ENCODE results near the gene CDS2.
"Not testable (repeated sequence)": the region's sequence is repeated elsewhere in the genome, so short reads cannot be mapped to it uniquely, and the experiment has no call there.

Gene CDS2

DNA sequence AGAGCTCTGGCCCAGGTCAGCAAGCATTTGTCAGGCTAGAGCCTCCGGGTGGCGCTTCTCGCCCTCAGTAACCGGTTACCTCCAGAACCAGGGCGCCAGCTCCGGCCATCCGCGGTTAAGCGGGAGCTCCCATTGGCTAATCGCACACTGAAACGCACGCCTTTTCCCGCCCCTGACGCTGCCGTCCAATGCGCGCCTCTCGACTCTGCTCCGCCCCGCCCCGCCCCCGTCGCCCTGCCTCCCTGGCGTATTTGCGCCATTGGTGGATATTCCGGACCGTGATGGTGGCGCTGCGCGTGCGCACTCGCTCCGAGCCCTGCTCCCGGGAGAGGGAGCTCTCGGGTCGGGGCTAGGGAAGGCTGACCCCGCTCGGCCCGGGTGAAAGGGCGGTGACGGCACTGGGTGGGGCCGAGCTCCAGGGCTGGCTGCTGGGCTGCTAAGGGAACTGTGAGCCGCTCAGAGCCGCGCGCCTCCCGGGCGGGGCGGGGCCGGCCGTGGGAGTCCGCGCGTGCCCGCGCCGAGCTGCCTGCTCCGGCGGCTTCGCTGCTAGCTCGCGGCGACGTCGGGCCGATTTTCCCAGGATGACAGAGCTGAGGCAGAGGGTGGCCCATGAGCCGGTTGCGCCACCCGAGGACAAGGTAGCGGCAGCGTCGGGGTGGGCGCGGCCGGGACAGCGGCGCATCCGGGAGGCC lies at the start of gene CDS2:
CDS2 (plus strand) TSS at position 497 of the 692 bp plus-strand sequence; CDS start at position 582, 85 bp downstream.
- DNase-seq (ENCODE audit: low read depth, low spot score) = peak; percentile 91
- H3K27ac ChIP-seq = peak within 1 kb of the TSS; percentile 68

DNA sequence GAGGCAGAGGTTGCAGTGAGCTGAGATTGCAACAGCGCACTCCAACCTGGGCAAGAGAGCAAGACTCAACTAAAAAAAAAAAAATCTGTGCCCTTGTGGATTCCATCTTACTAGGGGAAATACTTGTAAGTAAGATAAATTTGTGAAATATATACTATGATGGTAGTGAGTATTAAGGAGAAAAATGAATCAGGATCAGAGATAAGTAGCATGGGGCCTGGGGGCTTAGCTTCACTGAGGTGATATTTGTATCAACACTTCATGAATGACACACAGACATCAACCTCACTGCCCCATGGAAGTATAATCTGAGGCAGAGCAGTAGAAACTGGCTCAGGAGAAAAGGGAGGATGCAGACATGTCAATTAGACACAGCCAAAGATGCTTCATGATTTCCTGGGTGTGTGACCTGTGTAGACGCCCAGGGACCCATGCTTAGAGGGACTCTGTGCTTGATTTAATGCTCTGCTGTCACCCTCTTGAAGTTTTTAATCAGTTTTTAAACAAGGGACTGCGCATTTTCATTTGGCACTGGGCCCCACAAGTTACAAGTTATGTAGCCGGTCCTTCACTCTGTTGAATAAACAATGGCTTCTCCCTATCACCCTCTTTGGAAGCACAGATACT lies 48.9 kb upstream of the CDS2 start:
- DNase-seq (ENCODE audit: low read depth, low spot score) = no peak
- no peak overlapping the region for H3K27ac ChIP-seq

DNA sequence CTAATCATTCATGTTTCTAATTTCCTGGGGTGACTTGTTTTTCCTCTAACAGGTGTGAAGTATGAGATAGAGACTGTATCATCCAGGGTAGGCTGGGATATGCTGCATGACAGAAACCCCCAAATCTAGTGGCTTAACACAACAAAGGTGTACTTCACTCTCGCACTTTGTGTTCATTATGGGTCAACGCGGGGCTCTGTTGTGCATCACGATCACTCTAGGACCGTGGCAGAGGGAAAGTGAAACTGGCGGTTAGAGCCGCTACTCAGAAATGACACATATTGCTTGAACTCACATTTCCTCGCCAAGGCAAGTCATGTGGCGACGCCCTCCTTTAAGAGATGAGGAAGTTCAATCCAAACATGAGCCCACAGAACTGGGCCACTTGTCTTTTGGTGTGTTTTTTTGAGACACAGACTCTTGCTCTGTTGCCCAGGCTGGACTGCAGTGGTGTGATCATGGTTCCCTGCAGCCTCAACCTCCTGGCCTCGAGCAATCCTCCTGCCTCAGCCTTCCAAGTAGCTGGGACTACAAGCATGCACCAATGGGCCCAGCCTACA lies 48.3 kb upstream of the CDS2 start:
- peak; percentile 41 for DNase-seq (ENCODE audit: low read depth, low spot score)
- H3K27ac ChIP-seq = no peak overlapping the region

DNA sequence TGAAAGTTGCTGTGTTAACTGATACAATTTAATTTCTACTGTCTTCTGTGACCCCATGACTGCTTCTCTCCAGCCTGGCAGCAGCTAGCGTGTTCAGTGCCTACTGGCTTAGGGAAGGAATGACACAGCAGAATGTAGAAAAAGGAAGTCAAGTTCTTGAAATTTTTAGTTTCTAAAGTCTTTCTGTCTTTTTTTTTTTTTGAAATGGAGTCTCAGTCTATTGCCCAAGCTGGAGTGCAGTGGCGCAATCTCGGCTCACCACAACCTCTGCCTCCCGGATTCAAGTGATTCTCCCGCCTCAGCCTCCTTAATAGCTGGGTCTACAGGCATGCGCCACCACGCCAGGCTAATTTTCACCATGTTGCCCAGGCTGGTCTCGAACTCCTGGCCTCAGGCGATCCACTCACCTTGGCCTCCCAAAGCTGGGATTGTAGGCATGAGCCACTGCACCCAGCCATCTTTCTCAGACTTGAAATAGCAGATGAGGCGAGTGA lies 46.4 kb upstream of the CDS2 start:
- no peak overlapping the region for H3K27ac ChIP-seq
- no peak for DNase-seq (ENCODE audit: low read depth, low spot score)

DNA sequence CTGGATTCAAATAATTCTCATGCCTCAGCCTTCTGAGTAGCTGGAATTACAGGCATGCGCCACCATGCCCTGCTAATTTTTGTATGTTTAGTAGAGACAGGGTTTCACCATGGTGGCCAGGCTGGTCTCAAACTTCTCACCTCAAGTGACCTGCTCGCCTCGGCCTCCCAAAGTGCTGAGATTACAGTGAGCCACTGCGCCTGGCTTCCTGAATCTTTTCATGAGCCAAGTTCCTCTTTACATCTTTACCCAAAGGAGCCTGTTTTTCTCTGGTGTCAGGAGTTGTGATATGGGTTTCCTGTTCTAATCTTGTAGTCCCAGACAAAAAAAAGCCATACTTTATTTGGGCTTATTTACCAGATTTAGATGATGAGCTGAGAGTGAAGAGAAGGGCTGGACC lies 41.4 kb upstream of the CDS2 start:
- DNase-seq (ENCODE audit: low read depth, low spot score) = no peak
- H3K27ac ChIP-seq = no peak overlapping the region

DNA sequence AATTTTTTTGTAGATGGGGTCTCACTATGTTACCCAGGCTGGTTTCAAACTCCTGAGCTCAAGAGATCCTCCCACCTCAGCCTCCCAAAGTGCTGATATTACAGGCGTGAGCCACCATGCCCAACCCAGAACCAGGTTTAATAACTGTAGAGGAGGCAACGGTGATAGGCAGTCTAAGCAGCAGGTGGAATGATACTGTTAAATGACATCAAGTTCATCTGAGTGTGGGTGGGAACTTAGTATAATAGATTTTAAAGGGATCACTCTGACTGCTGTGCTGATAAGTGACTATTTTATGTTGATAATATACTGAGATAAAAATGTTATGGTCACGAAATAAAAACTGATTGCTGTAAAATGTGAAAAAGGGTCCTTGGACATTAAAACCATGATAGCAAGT lies 38.1 kb upstream of the CDS2 start:
- no peak for DNase-seq (ENCODE audit: low read depth, low spot score)
- no peak overlapping the region for H3K27ac ChIP-seq

DNA sequence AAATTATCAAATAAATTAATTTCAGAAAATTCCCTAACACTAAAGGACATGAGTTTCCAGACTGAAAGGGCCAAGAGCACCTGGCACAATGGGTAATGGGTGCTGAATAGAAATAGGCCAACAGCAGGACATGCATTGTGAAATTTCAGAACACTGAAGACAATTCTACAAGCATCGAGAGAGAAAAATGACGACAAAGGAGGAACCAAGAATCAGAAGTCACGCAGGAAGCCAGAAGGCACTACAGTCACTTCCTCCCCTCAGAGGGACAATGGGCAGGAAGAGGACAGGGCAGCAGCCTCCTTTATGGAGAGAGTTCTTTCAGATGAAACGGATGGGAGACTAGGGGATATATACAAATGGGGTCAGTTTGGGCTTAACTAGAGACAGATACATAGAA lies 36.6 kb upstream of the CDS2 start:
- DNase-seq (ENCODE audit: low read depth, low spot score) = no peak
- H3K27ac ChIP-seq = no peak overlapping the region

DNA sequence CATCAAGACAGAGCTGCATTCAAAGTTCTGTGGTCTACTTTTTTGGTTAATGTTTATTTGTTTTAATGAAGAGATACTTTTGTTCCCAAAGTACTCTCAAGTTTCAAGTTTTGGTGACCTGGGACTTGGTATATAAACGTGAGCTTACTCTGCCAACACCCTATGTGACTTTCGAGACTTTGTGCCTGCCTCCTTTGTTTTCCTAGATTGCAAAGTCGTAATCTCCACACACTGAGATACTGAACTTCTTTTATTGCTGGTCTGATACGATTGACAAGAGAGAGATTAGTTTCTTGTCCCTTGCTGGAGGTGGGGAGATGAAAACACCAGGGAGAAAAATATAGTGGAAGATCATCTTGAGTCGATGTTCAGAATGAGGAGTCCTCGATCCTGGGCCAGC lies 34.9 kb upstream of the CDS2 start:
- DNase-seq (ENCODE audit: low read depth, low spot score) = no peak
- no peak overlapping the region for H3K27ac ChIP-seq

DNA sequence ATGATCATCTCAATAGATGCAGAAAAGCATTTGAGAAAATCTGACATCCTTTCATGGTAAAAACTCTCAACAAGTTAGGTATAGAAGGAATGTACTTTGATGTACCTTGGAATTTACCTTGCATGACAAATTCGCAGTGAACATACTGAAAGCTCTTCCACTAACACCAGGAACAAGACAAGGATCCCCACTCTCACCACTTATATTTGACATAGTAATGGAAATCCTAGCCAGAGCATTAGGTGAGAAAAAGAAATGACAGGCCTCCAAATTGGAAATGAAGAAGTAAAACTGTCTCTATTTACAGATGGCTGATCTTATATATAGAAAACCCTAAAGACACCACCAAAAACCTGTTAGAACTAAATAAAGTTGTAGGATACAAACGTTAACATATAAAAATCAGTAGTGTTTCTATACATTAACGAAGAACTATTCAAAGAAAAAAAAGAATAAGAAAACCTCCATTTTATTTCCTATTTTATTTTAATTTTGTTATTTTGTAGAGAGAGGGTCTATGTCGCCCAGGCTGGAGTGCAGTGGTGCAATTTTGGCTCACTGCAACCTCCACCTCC lies 34.0 kb upstream of the CDS2 start:
- H3K27ac ChIP-seq = no peak overlapping the region
- no peak for DNase-seq (ENCODE audit: low read depth, low spot score)

DNA sequence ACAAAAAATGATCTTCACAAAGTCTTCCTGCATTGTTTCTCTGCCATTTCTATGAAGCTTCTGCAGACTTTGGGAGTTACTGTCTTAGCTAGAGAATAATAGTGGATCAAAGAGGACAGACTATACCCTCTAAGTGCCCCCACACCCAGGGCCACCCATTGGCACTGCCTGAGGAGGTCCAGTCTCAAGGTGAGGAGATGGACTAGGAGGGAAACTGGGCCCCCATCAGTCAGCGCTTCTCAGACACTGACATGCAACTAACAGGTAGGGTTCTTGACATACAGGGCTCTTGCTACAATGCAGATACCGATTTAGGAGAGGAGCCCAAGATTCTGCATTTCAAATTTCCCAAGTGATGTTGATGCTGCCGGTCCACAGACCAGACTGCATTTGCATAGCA lies 31.4 kb upstream of the CDS2 start:
- no peak for DNase-seq (ENCODE audit: low read depth, low spot score)
- no peak overlapping the region for H3K27ac ChIP-seq

DNA sequence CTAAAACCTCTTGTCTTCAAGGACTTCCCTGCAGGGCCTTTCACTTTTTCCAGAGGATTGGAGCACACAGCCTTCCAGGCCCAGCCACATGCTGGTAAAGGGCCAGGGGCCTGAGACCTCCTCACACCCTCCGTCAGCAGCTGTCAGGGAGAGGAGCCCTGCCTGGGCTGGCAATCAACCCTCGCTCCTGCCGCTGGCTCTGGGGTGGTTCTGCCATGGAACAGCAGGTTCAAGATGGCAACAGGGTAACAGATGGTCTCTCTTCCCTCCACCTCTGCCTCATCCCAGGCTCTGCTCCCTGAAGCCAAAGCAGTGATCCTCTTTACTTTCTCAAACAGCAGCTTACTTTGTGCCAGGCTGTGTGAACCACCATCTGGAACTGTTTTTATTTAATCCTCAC lies 30.9 kb upstream of the CDS2 start:
- no peak for DNase-seq (ENCODE audit: low read depth, low spot score)
- no peak overlapping the region for H3K27ac ChIP-seq

DNA sequence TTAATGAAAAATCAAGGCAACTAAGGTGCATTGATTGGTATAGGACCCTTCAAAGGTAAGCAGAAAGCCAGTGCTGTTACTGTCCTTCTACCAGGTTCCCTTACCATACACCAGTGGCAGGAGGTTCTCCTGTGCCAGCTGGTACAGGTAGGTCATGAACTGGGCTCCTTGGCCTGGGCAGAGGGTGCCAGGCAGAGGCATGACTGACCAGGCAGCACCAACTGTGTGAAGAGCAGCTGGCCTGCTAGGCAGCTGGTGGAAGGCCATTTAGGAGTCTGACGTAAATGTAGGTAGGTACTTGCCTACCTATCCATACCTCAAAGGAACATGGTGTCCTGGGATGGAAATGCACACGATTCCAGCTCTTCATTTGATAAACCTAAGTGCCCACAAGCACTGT lies 30.3 kb upstream of the CDS2 start:
- no peak for DNase-seq (ENCODE audit: low read depth, low spot score)

DNA sequence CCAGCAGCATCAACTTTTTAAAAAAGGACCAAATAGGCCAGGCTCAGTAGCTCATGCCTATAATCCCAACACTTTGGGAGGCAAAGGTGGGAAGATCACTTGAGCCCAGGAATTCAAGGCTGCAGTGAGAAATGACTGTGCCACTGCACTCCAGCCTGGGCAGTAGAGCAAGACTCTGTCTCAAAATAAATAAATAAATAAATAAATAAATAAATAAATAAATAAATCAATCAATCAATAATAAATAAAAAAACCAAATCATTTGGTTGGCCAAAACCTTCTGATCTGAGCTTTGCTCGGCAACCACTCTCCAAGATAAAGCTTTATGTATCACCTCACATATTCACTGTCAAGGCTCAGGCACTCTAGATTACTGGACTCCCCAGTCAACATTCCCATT lies 27.8 kb upstream of the CDS2 start:
- H3K27ac ChIP-seq; DNase-seq (ENCODE audit: low read depth, low spot score): not testable (repeated sequence)

More for the DNA sequence above, 30.3 kb upstream of the CDS2 start:
- no peak overlapping the region for H3K27ac ChIP-seq

DNA sequence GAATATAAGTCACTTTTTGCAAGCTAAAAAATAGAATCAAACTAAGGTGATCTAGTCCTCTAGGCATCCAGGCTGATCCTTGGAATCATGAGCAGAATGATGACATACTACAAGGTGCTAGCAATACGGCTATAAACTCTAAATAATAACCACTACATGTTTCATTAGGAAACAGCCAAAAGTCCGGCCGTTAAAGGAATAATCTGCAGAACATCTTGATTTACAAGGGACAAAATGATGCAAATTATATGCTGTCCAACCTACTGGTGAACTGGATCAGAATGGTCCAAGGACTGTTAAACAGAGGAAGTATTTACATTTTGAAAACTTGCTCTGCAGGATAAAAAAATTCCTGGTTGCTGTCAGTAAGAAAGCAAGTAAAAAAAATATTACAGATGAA lies 26.9 kb upstream of the CDS2 start:
- not testable (repeated sequence) for H3K27ac ChIP-seq

DNA sequence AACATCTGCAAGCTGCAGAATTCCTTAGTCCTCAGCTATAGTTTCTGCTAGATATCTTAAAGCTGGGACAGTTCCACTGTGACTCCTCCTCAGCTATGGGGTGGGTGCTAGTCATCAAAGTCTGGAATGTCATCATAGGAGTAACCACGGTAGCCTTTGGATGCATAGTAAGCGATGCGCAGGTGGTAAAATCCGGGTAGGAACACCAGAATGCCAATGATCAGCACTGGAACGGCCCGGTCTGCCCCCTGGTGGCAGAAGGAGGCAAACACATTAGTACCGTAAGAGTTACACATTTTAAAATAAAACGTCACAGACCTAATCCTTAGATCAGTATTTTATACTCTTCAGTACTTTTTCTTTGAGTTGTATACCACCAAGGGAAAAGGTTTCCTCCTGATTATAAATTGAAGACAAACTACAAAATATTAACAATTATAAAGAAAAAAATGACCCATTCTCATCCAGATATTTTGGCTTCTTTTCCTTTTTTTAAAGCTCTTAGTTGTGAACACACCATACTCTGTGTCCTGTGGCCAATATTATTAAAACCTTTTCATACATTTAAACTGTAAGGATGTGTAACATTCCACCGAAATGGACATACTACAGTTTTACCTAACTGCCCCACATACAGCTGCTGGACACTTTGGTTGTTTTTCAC lies 26.0 kb upstream of the CDS2 start:
- H3K27ac ChIP-seq = no peak overlapping the region
- DNase-seq (ENCODE audit: low read depth, low spot score) = no peak

More for the DNA sequence above, 26.9 kb upstream of the CDS2 start:
- DNase-seq (ENCODE audit: low read depth, low spot score) = not testable (repeated sequence)

DNA sequence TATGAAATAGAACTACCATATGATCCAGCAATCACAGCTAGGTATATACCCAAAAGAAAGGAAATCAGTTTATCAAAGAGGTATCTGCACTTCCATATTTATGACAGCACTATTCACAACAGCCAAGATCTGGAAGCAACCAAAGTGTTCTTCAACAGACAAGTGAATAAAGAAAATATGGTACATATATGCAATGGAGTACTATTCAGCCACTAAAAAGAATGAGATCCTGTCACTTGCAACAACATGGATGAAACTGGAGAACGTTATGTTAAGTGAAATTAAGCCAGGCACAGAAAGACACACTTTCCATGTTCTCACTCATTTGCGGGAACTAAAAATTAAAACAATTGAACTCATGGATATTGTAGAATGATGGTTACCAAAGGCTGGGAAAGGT lies 22.3 kb upstream of the CDS2 start:
- DNase-seq (ENCODE audit: low read depth, low spot score) = no peak
- no peak overlapping the region for H3K27ac ChIP-seq

DNA sequence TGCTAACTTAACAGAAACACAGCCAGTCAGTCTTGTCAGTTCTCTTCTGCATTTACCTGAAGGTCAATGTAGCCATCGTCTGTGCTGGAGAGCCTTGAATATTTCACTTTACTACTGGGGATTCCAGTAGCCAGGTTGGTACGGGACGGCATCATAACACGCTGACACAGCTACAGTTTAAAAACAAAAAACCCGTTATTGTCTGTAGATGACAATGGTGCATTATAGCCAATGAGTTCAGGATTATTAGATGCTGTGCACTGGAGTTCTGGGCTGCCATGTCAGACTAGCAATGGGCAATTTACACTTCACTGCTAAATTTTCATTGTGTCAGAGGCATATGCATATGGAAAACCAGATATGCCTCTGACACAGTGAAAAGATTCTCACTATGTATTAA lies 17.5 kb upstream of the CDS2 start:
- DNase-seq (ENCODE audit: low read depth, low spot score) = no peak
- H3K27ac ChIP-seq = no peak overlapping the region

DNA sequence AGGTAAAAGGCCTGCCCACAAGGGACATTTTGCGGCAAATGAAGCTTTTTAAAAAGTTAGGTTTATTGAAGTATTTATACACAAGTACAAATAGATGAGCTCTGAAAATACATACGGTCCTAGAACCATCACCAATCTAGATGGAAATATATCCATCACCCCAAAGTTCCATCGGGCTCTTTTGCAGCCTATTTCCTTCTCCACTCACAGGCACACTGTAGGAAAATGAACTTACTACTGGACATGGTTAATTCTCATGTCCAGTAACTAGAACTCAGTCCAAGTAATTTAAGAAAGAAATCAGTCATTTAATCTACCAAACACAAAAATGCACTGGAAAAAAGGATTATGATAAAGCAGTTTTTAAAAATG lies 13.2 kb upstream of the CDS2 start:
- H3K27ac ChIP-seq = peak overlapping the region; percentile 88
- no peak for DNase-seq (ENCODE audit: low read depth, low spot score)

DNA sequence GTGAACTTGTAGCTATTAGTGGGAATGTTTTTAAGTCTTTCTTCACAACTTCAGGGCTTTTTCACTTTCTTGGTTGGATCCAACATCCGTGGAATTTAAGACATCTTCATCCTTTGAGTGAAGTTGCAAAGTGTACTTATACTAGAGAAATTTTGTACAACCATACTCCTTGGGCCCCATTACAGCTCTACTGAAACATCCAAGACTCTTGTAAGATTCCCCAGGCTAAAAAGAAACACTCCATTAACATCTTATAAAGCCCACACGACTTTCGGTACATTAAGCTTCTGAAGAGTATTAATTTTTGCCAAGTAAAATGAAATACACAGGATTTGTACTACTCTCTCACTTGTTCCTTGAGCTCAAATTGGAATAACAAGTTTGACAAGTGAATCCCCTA lies 12.4 kb upstream of the CDS2 start:
- no peak overlapping the region for H3K27ac ChIP-seq
- no peak for DNase-seq (ENCODE audit: low read depth, low spot score)

DNA sequence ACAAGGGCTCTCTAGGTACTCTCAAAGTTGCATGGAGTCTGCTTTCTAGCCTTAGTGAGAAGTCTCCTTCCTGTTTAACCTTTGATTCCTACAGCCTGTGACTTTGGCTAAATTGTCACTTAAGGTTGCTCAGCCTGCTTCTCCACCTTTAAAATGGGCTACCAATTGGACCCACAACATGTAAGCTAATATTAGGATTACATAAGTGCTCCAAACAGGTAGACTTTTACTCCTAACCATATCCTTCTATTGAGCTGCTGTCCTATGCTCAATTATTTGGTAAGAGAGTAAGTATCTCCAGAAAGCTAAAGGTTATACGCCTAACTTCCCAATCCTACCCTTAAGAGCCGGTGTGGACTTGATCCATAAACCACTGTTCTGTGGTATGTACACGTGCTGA lies 9.9 kb upstream of the CDS2 start:
- H3K27ac ChIP-seq = no peak overlapping the region

More for the DNA sequence above, 9.9 kb upstream of the CDS2 start:
- DNase-seq (ENCODE audit: low read depth, low spot score) = no peak

Data from epithelial cell of prostate (primary cell).